ENCODE measurements around the gene PTPRA. TPM values are rescaled to one million over a fixed set of nuclear protein-coding genes. Genes with fewer than 3 reads are reported as not detected.

The PTPRA gene
- total and polyA plus RNA-seq, 8 donors: 6.8 to 29.1 (median 18.2) TPM

GRCh38 chr20:2981646-2982045 lies 108.4 kb downstream of the PTPRA start:
- H3K4me3 ChIP-seq: no peak overlapping the region
- FAIRE-seq (no peak), DNase-seq (no peak), ATAC-seq (no peak)
- 82 to 85% methylated on average over 3 of the region's 3 CpGs for WGBS, 2 donors
- H3K36me3 ChIP-seq: no peaks in the 10 kb centered on the region
- H3K27me3 ChIP-seq: no peaks in the 10 kb centered on the region
- no peaks in the 10 kb centered on the region for H3K9me3 ChIP-seq
- no peaks in the 10 kb centered on the region for H3K4me1 ChIP-seq
- no peak for TF ChIP-seq CTCF (IDR thresholded peaks at IDR 0.05)
- intact Hi-C loops (cut with DNase I): no loop called here
- H3K27ac ChIP-seq: no peak overlapping the region

GRCh38 chr20:2983508-2983907 lies 110.2 kb downstream of the PTPRA start:
- ATAC-seq: no peak
- Histone ChIP-seq H3K9me3 (no peaks in the 10 kb centered on the region), H3K27me3 (no peaks in the 10 kb centered on the region), H3K27ac (no peak overlapping the region), H3K4me3 (no peak overlapping the region), H3K36me3 (peaks cover 0 to 15% (median 4%) of the 10 kb centered on the region in 3 donors), H3K4me1 (no peaks in the 10 kb centered on the region)
- DNase-seq: no peak
- intact Hi-C loops (cut with DNase I): no loop called here
- TF ChIP-seq CTCF (IDR thresholded peaks at IDR 0.05): no peak
- FAIRE-seq: no peak

GRCh38 chr20:2984028-2984501 lies 110.8 kb downstream of the PTPRA start:
- no peaks in the 10 kb centered on the region for H3K4me1 ChIP-seq
- H3K4me3 ChIP-seq: no peak overlapping the region
- intact Hi-C loops (cut with DNase I): no loop called here
- no peak for FAIRE-seq
- H3K27ac ChIP-seq: no peak overlapping the region
- DNase-seq: no peak
- H3K27me3 ChIP-seq: no peaks in the 10 kb centered on the region
- no peak for TF ChIP-seq CTCF (IDR thresholded peaks at IDR 0.05)
- 89 to 91% methylated on average over 4 of the region's 4 CpGs for WGBS, 2 donors
- H3K9me3 ChIP-seq: no peaks in the 10 kb centered on the region
- peaks cover 4 to 20% (median 7%) of the 10 kb centered on the region in 3 donors for H3K36me3 ChIP-seq
- ATAC-seq: no peak

- WGBS, 2 donors: 89 to 91% methylated on average over 6 of the region's 6 CpGs
These were observed 111.8 kb downstream of the PTPRA start for GRCh38 chr20:2984956-2985661.

More at GRCh38 chr20:2984956-2985661, 111.8 kb downstream of the PTPRA start:
- no peak for DNase-seq
- Histone ChIP-seq H3K4me3 (no peak overlapping the region), H3K36me3 (peaks cover 4 to 20% (median 7%) of the 10 kb centered on the region in 3 donors), H3K4me1 (no peaks in the 10 kb centered on the region), H3K27ac (no peak overlapping the region), H3K9me3 (no peaks in the 10 kb centered on the region), H3K27me3 (no peaks in the 10 kb centered on the region)
- FAIRE-seq: no peak
- intact Hi-C loops (cut with DNase I): no loop called here
- TF ChIP-seq CTCF (IDR thresholded peaks at IDR 0.05): no peak
- peak in 1 of 4 donors; percentile 23 for ATAC-seq

All from pancreas (tissue), 10 donors.